GM23248 (cell line): Measurements from ENCODE around the gene CELSR2.

ENCODE experiments used
- EZH2 ChIP-seq: fragments of 200-600 bp; sonication (generic); IDR thresholded peaks from 2 replicates; pipeline ENCODE4 v1.6.1; 2018; ENCODE audit warnings: antibody characterized with exemption, mild to moderate bottlenecking; ENCODE audit not compliant: insufficient read depth, poor library complexity, severe bottlenecking
- EZH2phosphoT487 ChIP-seq: fragments of 200-600 bp; sonication (generic); IDR thresholded peaks from 2 replicates; pipeline ENCODE4 v1.6.1; 2018; ENCODE audit warnings: antibody characterized with exemption, moderate library complexity, mild to moderate bottlenecking, low read depth; ENCODE audit not compliant: insufficient read depth

- TF ChIP-seq EZH2 (no peak), EZH2phosphoT487 (no peak)
Observed at GRCh38 chr1:109283748-109284600, 34.6 kb downstream of the CELSR2 start.
